WTC11 (cell line): ENCODE results near the gene CRKL. TPM values are rescaled to one million over a fixed set of nuclear protein-coding genes. Genes with fewer than 3 reads are reported as not detected.
A peak's percentile ranks its signal among the peaks of the same experiment; 100 is the strongest.

ENCODE experiments used
- ATAC-seq: fragments of 200-7000 bp; cut with Tn5 transposase; 2 replicates; pipeline ENCODE4 v1.10.0; 2021; ENCODE audit warnings: mild to moderate bottlenecking, moderate library complexity
- CTCF ChIA-PET: fragments of 300-600 bp; sonication (Branson Sonifier 250); formaldehyde crosslinking; loops from one replicate; lab custom pipeline; 2021; ENCODE audit warnings: antibody characterized with exemption; lab: Charles Lee
- POLR2A ChIA-PET: fragments of 350-600 bp; sonication (Branson Sonifier 250); formaldehyde crosslinking; loops from one replicate; lab custom pipeline; 2021; ENCODE audit warnings: antibody characterized with exemption; lab: Charles Lee
- DNase-seq: peaks from one replicate; pipeline ENCODE4 v3.0.0; 2021; ENCODE audit warnings: low spot score
- H3K27ac Mint-ChIP-seq: 2 replicates; pipeline ENCODE4 v1.8.0; 2021; ENCODE audit warnings: mixed read lengths
- H3K27me3 Mint-ChIP-seq: 2 replicates; pipeline ENCODE4 v1.8.0; 2021; ENCODE audit warnings: low read depth, mild to moderate bottlenecking, moderate library complexity, mixed read lengths
- H3K36me3 Mint-ChIP-seq: 2 replicates; pipeline ENCODE4 v1.8.0; 2021; ENCODE audit warnings: mixed read lengths
- H3K4me1 Mint-ChIP-seq: 2 replicates; pipeline ENCODE4 v1.8.0; 2022; ENCODE audit warnings: mixed read lengths
- H3K4me3 Mint-ChIP-seq: 2 replicates; pipeline ENCODE4 v1.8.0; 2021; ENCODE audit warnings: mild to moderate bottlenecking, moderate library complexity, mixed read lengths
- H3K9me3 Mint-ChIP-seq: 2 replicates; pipeline ENCODE4 v1.8.0; 2021; ENCODE audit warnings: mixed read lengths
- ATF3 ChIP-seq: sonication (generic); formaldehyde crosslinking; conservative IDR thresholded peaks from 2 replicates; pipeline ENCODE4 v1.8.1; 2022; ENCODE audit warnings: mild to moderate bottlenecking, missing genetic modification reagents
- E2F4 ChIP-seq: sonication (generic); formaldehyde crosslinking; IDR thresholded peaks from 2 replicates; pipeline ENCODE4 v1.8.1; 2022; ENCODE audit warnings: low read depth, mild to moderate bottlenecking, moderate library complexity, missing genetic modification reagents, borderline replicate concordance
- ESRRA ChIP-seq: sonication (generic); formaldehyde crosslinking; IDR thresholded peaks from 2 replicates; pipeline ENCODE4 v1.8.1; 2022; ENCODE audit warnings: mild to moderate bottlenecking, missing genetic modification reagents, borderline replicate concordance
- FOXK1 ChIP-seq: sonication (generic); formaldehyde crosslinking; IDR thresholded peaks from 2 replicates; pipeline ENCODE4 v1.8.0; 2022; ENCODE audit warnings: mild to moderate bottlenecking, moderate library complexity, missing genetic modification reagents
- FOXP1 ChIP-seq: sonication (generic); formaldehyde crosslinking; IDR thresholded peaks from 2 replicates; pipeline ENCODE4 v1.8.0; 2022; ENCODE audit warnings: missing genetic modification reagents, mild to moderate bottlenecking, moderate library complexity, borderline replicate concordance
- JUN ChIP-seq: sonication (generic); formaldehyde crosslinking; IDR thresholded peaks from 2 replicates; pipeline ENCODE4 v1.8.0; 2023; ENCODE audit warnings: mild to moderate bottlenecking, missing genetic modification reagents
- MXD4 ChIP-seq: fragments of 250-450 bp; sonication (Bioruptor Pico); IDR thresholded peaks from 2 replicates; pipeline ENCODE4 v1.8.0; 2021; ENCODE audit warnings: mild to moderate bottlenecking, moderate library complexity, borderline replicate concordance
- MYBL2 ChIP-seq: sonication (generic); formaldehyde crosslinking; IDR thresholded peaks from 2 replicates; pipeline ENCODE4 v1.8.1; 2023; ENCODE audit warnings: mild to moderate bottlenecking, moderate library complexity, missing genetic modification reagents
- NFATC4 ChIP-seq: fragments of 250-450 bp; sonication (Bioruptor Pico); IDR thresholded peaks from 2 replicates; pipeline ENCODE4 v1.9.0; 2021; ENCODE audit warnings: mild to moderate bottlenecking
- NR2C2 ChIP-seq: sonication (generic); formaldehyde crosslinking; IDR thresholded peaks from 2 replicates; pipeline ENCODE4 v1.8.0; 2022; ENCODE audit warnings: mild to moderate bottlenecking, missing genetic modification reagents
- NR3C1 ChIP-seq: sonication (generic); formaldehyde crosslinking; conservative IDR thresholded peaks from 2 replicates; pipeline ENCODE4 v1.8.1; 2023; ENCODE audit warnings: low read depth, mild to moderate bottlenecking, missing genetic modification reagents
- RELA ChIP-seq: sonication (generic); formaldehyde crosslinking; IDR thresholded peaks from 2 replicates; pipeline ENCODE4 v1.8.1; 2022; ENCODE audit warnings: missing genetic modification reagents, mild to moderate bottlenecking, borderline replicate concordance
- RORB ChIP-seq: fragments of 250-450 bp; sonication (Bioruptor Pico); IDR thresholded peaks from 2 replicates; pipeline ENCODE4 v1.9.0; 2021; ENCODE audit warnings: mild to moderate bottlenecking
- SMAD4 ChIP-seq: sonication (generic); formaldehyde crosslinking; IDR thresholded peaks from 2 replicates; pipeline ENCODE4 v1.8.0; 2022; ENCODE audit warnings: mild to moderate bottlenecking, missing genetic modification reagents
- SOX15 ChIP-seq: fragments of 250-450 bp; sonication (Bioruptor Pico); IDR thresholded peaks from 2 replicates; pipeline ENCODE4 v1.9.0; 2021; ENCODE audit warnings: mild to moderate bottlenecking
- SP1 ChIP-seq: sonication (generic); formaldehyde crosslinking; conservative IDR thresholded peaks from 2 replicates; pipeline ENCODE4 v1.8.1; 2022; ENCODE audit warnings: missing genetic modification reagents
- STAT6 ChIP-seq: sonication (generic); formaldehyde crosslinking; conservative IDR thresholded peaks from 2 replicates; pipeline ENCODE4 v1.8.1; 2023; ENCODE audit warnings: mild to moderate bottlenecking, low read depth, missing genetic modification reagents, moderate library complexity
- ZNF263 ChIP-seq: sonication (generic); formaldehyde crosslinking; IDR thresholded peaks from 2 replicates; pipeline ENCODE4 v1.8.1; 2022; ENCODE audit warnings: low read depth, mild to moderate bottlenecking, moderate library complexity, missing genetic modification reagents
- ZNF416 ChIP-seq: fragments of 250-450 bp; sonication (Bioruptor Pico); IDR thresholded peaks from 2 replicates; pipeline ENCODE4 v1.9.0; 2021; ENCODE audit warnings: mild to moderate bottlenecking, inconsistent platforms
- total RNA-seq: library from RNA; stranded (reverse); gene quantifications from 3 replicates; pipeline ENCODE4 v1.2.3, GENCODE V29; 2021
- TF ChIP-seq, protein P1 (sequence below): sonication (generic); formaldehyde crosslinking; IDR thresholded peaks from 2 replicates; pipeline ENCODE4 v1.8.0; 2022; ENCODE audit warnings: mild to moderate bottlenecking, missing genetic modification reagents
- TF ChIP-seq, protein P2 (sequence below): sonication (generic); formaldehyde crosslinking; IDR thresholded peaks from 2 replicates; pipeline ENCODE4 v1.8.1; 2023; ENCODE audit warnings: mild to moderate bottlenecking, missing genetic modification reagents, borderline replicate concordance
- TF ChIP-seq, protein P3 (sequence below): sonication (generic); formaldehyde crosslinking; IDR thresholded peaks from 2 replicates; pipeline ENCODE4 v1.8.1; 2023; ENCODE audit warnings: mild to moderate bottlenecking, missing genetic modification reagents

CRKL gene
- total RNA-seq, 1 experiment from 2014 or later = 114 TPM

GRCh38 chr22:20987375-20987774 lies 70.2 kb downstream of the CRKL start:
- CTCF ChIA-PET = no interaction called here
- TF ChIP-seq SMAD4 (CRISPR knock-in tag) = no peak
- no peak for TF ChIP-seq NR3C1
- no peak for TF ChIP-seq STAT6 (CRISPR knock-in tag)
- TF ChIP-seq ZNF263 (CRISPR knock-in tag) = no peak
- TF ChIP-seq FOXP1 = no peak
- no peak for TF ChIP-seq MXD4 (CRISPR knock-in tag)
- TF ChIP-seq RELA (CRISPR knock-in tag) = no peak
- TF ChIP-seq, protein P1, sequence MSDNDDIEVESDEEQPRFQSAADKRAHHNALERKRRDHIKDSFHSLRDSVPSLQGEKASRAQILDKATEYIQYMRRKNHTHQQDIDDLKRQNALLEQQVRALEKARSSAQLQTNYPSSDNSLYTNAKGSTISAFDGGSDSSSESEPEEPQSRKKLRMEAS (CRISPR knock-in tag) = no peak
- TF ChIP-seq ATF3 (CRISPR knock-in tag) = no peak
- TF ChIP-seq, protein P2, sequence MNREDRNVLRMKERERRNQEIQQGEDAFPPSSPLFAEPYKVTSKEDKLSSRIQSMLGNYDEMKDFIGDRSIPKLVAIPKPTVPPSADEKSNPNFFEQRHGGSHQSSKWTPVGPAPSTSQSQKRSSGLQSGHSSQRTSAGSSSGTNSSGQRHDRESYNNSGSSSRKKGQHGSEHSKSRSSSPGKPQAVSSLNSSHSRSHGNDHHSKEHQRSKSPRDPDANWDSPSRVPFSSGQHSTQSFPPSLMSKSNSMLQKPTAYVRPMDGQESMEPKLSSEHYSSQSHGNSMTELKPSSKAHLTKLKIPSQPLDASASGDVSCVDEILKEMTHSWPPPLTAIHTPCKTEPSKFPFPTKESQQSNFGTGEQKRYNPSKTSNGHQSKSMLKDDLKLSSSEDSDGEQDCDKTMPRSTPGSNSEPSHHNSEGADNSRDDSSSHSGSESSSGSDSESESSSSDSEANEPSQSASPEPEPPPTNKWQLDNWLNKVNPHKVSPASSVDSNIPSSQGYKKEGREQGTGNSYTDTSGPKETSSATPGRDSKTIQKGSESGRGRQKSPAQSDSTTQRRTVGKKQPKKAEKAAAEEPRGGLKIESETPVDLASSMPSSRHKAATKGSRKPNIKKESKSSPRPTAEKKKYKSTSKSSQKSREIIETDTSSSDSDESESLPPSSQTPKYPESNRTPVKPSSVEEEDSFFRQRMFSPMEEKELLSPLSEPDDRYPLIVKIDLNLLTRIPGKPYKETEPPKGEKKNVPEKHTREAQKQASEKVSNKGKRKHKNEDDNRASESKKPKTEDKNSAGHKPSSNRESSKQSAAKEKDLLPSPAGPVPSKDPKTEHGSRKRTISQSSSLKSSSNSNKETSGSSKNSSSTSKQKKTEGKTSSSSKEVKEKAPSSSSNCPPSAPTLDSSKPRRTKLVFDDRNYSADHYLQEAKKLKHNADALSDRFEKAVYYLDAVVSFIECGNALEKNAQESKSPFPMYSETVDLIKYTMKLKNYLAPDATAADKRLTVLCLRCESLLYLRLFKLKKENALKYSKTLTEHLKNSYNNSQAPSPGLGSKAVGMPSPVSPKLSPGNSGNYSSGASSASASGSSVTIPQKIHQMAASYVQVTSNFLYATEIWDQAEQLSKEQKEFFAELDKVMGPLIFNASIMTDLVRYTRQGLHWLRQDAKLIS (CRISPR knock-in tag) = no peak
- TF ChIP-seq E2F4 (CRISPR knock-in tag) = no peak
- no peak for TF ChIP-seq SP1 (CRISPR knock-in tag)
- TF ChIP-seq FOXK1 (CRISPR knock-in tag) = no peak
- no peak for TF ChIP-seq RORB (CRISPR knock-in tag)
- no peak for TF ChIP-seq NFATC4 (CRISPR knock-in tag)
- TF ChIP-seq, all 79 proteins: peak for 0
- POLR2A ChIA-PET = no interaction called here
- no peak for DNase-seq
- H3K9me3 Mint-ChIP-seq = no peaks in the 10 kb centered on the region
- H3K4me3 Mint-ChIP-seq = no peak overlapping the region
- H3K27ac Mint-ChIP-seq = no peak overlapping the region
- H3K4me1 Mint-ChIP-seq = peaks cover 6% of the 10 kb centered on the region
- peaks cover 3% of the 10 kb centered on the region for H3K27me3 Mint-ChIP-seq
- H3K36me3 Mint-ChIP-seq = peaks cover 19% of the 10 kb centered on the region
- no peak for ATAC-seq

DNA sequence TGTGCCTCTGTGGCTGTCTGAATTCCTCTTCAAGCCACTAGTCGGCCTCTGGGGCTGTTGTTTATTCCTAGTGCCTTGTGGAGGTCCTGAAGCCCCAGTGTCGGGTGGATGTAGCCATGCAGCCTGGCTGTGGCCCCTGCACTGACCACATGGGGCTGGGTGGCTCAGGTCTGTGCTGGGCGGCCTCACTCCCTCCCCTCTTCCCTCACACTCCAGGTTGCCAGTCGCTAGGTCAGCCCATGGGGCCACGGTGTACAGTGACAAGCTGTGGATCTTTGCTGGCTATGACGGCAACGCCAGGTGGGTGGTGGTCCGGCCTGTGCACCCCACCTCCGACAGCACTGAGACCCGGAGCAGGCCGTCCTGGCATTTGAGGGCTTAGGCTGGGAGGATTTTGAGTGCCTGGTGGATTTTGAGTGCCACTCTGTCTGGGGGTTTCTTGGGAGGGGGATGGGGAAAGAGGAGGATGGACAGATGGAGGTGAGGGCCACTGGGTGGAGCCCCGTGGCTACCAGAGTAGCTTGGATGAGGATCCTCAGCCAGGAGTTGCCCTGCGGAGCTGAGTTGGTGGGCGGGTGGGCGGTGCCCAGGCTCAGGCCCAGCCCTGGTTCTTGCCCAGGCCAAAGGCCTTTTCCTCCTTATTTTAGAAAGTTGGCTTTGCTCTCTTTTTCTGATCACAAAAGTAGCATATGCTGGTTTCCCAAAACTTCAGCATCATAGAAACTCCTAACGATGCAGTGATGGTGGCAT lies 71.5 kb downstream of the CRKL start:
- H3K36me3 Mint-ChIP-seq = peaks cover 18% of the 10 kb centered on the region
- ATAC-seq (peak; percentile 64), DNase-seq (no peak)
- CTCF ChIA-PET = interaction anchor here (0.7 to 2.6 kb wide), 3 partner anchors 28 to 103 kb away, joined by 3 to 8 read pairs (median 3); no protein-coding TSS in a partner anchor
- H3K27ac Mint-ChIP-seq = no peak overlapping the region
- H3K9me3 Mint-ChIP-seq = no peaks in the 10 kb centered on the region
- TF ChIP-seq ZNF416 (CRISPR knock-in tag) (no peak), MYBL2 (CRISPR knock-in tag) (no peak), NFATC4 (CRISPR knock-in tag) (no peak), NR2C2 (CRISPR knock-in tag) (no peak), SOX15 (CRISPR knock-in tag) (no peak), JUN (CRISPR knock-in tag) (no peak), ESRRA (CRISPR knock-in tag) (no peak), SP1 (CRISPR knock-in tag) (no peak), STAT6 (CRISPR knock-in tag) (no peak), NR3C1 (no peak)
- TF ChIP-seq, protein P3, sequence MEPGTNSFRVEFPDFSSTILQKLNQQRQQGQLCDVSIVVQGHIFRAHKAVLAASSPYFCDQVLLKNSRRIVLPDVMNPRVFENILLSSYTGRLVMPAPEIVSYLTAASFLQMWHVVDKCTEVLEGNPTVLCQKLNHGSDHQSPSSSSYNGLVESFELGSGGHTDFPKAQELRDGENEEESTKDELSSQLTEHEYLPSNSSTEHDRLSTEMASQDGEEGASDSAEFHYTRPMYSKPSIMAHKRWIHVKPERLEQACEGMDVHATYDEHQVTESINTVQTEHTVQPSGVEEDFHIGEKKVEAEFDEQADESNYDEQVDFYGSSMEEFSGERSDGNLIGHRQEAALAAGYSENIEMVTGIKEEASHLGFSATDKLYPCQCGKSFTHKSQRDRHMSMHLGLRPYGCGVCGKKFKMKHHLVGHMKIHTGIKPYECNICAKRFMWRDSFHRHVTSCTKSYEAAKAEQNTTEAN (CRISPR knock-in tag) = no peak
- H3K4me1 Mint-ChIP-seq = no peaks in the 10 kb centered on the region
- H3K4me3 Mint-ChIP-seq = no peak overlapping the region
- POLR2A ChIA-PET = no interaction called here
- no peaks in the 10 kb centered on the region; the same call in 1 of the 2 replicates for H3K27me3 Mint-ChIP-seq
